T47D (cell line): ENCODE measurements around the gene NCKIPSD.

Experiments used
- DNase-seq, 2 experiments: peaks; one replicate each; pipeline versions ENCODE4 v3.0.0 to v3.0.0-alpha.2; 2011 to 2012; ENCODE audit warnings: low read depth in 1 of 2, low spot score in 1 of 2
- JUND ChIP-seq: IDR thresholded peaks from 2 replicates; pipeline ENCODE4 v1.6.1; 2012; ENCODE audit warnings: low read depth
- in situ Hi-C: cut with HindIII; loops from 2 replicates; pipeline ENCODE4 v1.10.0; 2016; ENCODE audit warnings: low sequenced_read_pairs, low pct_unique_long_range_greater_than_20kb

NCKIPSD gene

GRCh38 chr3:48630833-48631232 is 54.9 kb downstream of the NCKIPSD start:
- no peak for TF ChIP-seq JUND
- in situ Hi-C loops: no loop called here

DNA sequence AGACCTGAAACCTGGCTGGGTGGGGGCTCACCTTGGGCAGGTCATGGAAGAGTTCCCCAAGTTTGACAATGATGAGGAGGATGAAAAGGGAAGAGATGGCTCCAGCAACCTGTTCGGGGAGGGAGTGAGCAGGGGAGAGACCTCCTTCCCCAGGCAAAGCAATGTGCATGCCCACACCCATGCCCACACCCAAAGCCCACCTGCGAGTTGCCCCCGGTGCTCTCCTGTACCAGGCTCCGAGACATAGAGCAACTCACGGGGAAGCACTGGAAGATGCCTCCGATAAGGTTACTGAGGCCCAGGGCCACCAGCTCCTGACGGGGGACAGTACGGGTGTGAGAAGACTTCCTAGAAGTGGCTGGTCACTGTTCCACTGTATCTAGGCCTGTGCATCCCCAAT is 55.3 kb downstream of the NCKIPSD start:
- in situ Hi-C loops: no loop called here
- TF ChIP-seq JUND: no peak
- DNase-seq: no peak

More at GRCh38 chr3:48630833-48631232, 54.9 kb downstream of the NCKIPSD start:
- DNase-seq: no peak

- in situ Hi-C loops: no loop called here
- DNase-seq: no peak
- TF ChIP-seq JUND: no peak
Observed at GRCh38 chr3:48629894-48630293, 55.8 kb downstream of the NCKIPSD start.

DNA sequence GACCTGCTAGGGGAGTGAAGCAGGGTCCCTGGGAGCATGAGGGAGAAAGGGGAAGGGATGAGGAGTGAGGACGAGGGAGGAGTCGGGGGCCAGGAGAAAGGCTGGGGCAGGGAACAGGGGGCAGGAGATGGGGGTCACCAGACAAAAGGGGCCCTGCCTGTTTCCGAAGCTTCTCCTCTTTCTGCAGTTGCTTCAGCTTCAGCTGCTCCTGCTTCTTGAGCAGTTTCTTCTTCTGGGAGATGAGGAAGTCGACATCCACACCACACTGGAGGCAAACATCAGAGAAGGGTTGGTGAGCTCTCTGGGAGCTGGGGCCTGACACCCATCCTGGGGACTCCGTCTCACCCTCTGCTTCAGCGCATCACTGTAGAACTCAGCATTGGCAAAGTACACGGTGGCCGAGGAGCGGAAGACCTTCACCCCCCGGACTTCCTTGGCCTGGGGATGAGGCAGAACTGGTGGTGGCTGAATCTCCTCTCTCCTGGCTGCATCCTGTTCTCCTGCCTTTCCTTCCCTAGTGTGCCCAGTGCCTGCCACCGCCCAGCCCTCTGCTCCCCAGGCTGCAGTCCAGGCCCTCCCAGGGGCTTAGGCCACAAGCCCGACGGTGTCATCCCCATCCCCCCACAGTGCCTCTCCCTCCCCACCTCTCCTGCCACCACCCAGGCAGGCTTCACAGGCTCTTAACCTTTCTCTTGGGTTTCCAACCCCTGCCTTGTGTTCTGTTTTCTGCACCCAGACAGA is 57.3 kb downstream of the NCKIPSD start:
- no peak for DNase-seq
- TF ChIP-seq JUND: no peak
- in situ Hi-C loops: no loop called here

- in situ Hi-C loops: no loop called here
- TF ChIP-seq JUND: no peak
- DNase-seq: no peak
Observed at GRCh38 chr3:48625600-48625999, 60.1 kb downstream of the NCKIPSD start.

DNA sequence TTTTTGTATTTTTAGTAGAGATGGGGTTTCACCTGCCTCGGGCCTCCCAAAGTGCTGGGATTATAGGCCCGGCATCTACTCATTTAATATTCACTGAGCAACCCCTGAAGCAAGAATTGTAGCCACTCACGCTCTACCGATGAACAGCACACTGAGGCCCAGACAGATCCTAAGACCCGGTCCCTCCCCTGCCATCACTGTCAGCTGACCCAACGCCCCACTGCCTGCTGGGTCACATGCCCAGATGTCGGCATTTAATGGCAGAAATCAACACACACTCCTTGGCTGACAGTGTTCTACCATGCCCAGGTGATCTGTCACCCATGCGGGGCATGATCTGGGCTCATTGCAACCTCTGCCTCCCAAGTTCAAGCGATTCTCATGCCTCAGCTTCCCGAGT is 60.9 kb downstream of the NCKIPSD start:
- no peak for TF ChIP-seq JUND
- DNase-seq: no peak
- in situ Hi-C loops: no loop called here

GRCh38 chr3:48623851-48624547 is 61.7 kb downstream of the NCKIPSD start:
- DNase-seq: peak in 1 of 2 experiments; percentile 33
- TF ChIP-seq JUND: no peak

More at GRCh38 chr3:48623851-48624547, 61.7 kb downstream of the NCKIPSD start:
- in situ Hi-C loops: no loop called here
